Epithelial cell of esophagus (primary cell): ENCODE results near the gene COPS3.
"Not testable (repeated sequence)": the region's sequence is repeated elsewhere in the genome, so short reads cannot be mapped to it uniquely, and the experiment has no call there.

ENCODE experiments used
- DNase-seq: peaks from one replicate; pipeline ENCODE4 v3.0.0; 2010; ENCODE audit warnings: low read depth
- H3K4me3 ChIP-seq: 2 replicates; pipeline ENCODE4 v1.5.1; 2011; ENCODE audit warnings: mild to moderate bottlenecking, low read length, control low read depth
- TF ChIP-seq, protein P1 (sequence below): IDR thresholded peaks from 2 replicates; pipeline ENCODE4 v1.5.1; 2011; ENCODE audit warnings: low read depth, mild to moderate bottlenecking, low read length, control low read depth, inconsistent platforms; ENCODE audit not compliant: insufficient read depth; ENCODE audit errors: missing control alignments

COPS3 gene

DNA sequence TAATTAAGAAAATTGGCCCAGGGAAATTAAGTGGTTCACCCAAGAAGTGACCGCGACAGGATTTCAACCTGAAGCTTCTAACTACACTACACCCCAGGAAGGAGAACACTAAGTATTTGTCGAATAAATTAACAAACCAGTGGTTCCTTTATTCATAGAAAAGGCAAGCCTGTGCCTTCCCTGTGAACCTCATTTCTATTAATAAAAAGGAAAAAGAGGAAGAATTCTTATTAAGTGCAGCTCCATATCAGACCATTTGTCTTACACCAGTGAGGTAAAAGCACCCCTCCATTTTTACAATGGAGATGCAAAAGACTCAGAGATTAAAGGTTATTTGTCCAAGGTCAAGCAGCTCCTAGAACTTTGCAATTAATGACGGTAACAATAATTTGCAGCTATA, 1.7 kb downstream of the COPS3 start:
- peak overlapping the region; percentile 75 for H3K4me3 ChIP-seq
- DNase-seq, result no peak
- TF ChIP-seq, protein P1, sequence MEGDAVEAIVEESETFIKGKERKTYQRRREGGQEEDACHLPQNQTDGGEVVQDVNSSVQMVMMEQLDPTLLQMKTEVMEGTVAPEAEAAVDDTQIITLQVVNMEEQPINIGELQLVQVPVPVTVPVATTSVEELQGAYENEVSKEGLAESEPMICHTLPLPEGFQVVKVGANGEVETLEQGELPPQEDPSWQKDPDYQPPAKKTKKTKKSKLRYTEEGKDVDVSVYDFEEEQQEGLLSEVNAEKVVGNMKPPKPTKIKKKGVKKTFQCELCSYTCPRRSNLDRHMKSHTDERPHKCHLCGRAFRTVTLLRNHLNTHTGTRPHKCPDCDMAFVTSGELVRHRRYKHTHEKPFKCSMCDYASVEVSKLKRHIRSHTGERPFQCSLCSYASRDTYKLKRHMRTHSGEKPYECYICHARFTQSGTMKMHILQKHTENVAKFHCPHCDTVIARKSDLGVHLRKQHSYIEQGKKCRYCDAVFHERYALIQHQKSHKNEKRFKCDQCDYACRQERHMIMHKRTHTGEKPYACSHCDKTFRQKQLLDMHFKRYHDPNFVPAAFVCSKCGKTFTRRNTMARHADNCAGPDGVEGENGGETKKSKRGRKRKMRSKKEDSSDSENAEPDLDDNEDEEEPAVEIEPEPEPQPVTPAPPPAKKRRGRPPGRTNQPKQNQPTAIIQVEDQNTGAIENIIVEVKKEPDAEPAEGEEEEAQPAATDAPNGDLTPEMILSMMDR, result no peak

DNA sequence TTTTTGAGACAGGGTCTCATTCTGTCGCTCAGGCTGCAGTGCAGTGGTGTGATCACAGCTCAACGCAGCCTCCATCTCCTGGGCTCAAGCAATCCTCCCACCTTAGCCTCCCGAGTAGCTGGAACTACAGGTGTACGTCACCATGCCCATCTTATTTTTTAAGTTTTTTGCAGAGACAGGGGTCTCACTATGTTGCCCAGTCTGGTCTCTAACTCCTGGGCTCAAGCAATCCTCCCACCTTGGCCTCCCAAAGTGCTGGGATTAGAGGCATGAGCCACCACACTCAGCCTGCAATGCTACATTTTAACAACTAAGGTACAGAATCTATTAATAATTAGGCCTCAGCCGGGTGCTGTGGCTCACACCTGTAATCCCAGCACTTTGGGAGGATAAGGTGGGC, 3.6 kb downstream of the COPS3 start:
- not testable (repeated sequence) for H3K4me3 ChIP-seq, DNase-seq

DNA sequence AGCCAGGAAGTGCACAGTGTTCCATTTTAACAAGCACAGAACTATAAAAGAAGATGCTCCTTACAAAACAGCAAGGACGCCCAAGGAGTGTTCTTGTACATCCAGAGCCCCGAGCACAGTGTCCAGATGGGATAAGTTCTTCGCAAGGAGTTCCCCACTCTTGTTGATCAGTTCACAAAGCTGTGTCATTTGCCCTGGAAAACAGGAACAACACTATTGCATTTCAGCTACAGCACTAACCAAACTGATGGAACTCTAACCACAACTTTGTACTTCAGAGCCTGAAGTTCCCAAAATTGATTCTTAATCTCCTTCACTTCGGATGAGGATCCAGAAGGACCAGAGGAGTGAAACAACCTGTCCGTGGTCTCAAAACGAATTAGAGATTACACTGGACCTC, 5.1 kb downstream of the COPS3 start:
- TF ChIP-seq, protein P1, result no peak
- no peak overlapping the region for H3K4me3 ChIP-seq
- no peak for DNase-seq

DNA sequence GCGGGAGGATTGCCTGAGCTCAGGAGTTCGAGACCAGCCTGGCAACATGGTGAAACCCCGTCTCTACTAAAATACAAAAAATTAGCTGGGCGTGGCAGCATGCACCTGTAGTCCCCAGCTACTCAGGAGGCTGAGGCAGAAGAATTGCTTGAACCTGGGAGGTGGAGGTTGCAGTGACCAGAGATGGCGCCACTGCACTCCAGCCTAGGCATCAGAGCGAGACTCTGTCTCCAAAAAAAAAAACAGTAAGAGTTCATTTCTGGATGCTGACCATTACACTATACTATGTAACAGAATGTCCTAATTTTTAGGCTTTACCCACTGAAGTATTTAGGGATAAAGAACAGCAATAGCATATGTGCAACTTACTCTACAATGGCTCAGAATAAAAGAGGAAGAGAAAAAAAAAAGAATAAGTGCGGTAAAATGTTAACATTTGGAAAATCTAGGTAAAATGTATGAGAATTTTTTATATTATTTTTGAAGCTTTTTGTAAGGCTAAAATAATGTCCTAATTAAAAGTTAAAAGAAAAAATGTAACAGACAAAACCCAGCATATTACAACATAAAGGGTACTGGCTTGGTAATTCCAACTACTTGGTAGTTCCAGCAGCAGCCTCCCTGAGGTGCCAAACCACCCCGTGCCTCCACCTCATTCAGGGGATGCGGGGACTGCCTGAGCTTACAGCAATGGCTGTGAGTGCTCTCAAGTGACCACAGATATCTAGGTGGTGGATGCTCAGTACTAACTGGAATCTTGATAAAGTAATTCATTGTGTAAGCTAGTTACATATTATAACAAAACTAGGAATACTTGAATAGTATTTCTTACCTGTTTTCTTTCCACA, 10.9 kb downstream of the COPS3 start:
- DNase-seq, result peak; percentile 11
- TF ChIP-seq, protein P1, result peak; percentile 33
- H3K4me3 ChIP-seq, result no peak overlapping the region

DNA sequence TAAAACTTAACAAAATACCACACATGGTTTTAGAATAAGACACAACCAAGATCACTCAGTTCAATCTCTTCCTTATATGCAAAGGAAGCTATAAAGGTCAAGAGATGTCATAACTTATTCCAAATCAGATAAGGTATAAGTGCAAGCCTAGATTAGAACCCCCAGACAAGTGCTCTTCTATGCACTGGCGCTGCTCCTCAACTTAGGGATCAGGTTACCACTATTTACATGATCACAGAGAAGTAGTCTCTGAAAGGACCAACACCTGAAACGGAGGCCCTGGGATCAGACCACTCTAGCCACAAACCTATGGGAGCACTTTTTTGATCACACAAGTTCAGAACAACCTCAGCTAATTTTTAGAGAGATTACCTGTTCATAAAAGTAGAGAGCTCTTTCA, 16.6 kb downstream of the COPS3 start:
- no peak for DNase-seq
- TF ChIP-seq, protein P1, result no peak
- H3K4me3 ChIP-seq, result no peak overlapping the region

DNA sequence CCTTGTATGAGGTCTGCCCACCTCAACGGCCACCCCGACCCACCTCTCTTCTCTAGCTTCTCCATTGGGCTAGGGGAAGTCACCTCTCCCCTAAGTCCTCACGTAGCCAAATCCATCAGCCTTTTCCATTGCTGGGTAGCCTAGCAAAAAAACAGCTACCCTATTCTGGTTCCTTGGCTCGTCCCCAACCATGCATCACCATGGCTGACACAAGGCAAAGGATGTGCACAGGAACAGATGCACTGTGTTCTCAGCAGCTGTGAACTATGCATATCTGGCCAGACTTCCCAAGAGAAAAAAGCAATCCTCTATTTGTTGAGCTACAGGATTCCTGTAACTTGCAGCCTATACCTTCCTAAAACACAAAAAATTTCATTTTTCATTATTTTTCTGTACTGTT, 22.0 kb downstream of the COPS3 start:
- no peak overlapping the region for H3K4me3 ChIP-seq
- TF ChIP-seq, protein P1, result no peak
- no peak for DNase-seq

DNA sequence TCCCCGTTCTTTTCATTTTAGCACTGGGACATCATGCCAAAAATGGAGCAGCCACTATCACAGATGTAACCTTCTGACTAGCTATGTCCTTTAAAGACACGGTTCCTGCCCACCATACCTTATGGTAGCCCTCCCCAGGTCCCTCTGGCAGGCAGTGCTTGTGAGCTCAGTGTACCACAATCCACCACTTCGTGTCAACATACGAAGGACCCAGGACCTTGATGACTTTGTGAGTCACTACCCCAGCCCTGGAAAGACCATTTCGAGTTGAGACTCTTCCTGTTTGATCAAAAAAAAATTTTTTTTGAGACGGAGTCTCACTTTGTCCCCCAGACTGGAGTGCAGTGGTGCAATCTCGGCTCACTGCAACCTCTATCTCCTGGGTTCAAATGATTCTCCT, 23.0 kb downstream of the COPS3 start:
- DNase-seq, result no peak
- TF ChIP-seq, protein P1, result no peak
- H3K4me3 ChIP-seq, result no peak overlapping the region
